Thoracic aorta (tissue), 2 donors: Measurements from ENCODE around the gene EIF2AK3. TPM values are rescaled to one million over a fixed set of nuclear protein-coding genes. Genes with fewer than 3 reads are reported as not detected.

ENCODE experiments used
- ATAC-seq: fragments of 150-250 bp; one replicate; pipeline ENCODE4 v1.8.0; 2017; ENCODE audit warnings: low read depth; ENCODE audit not compliant: insufficient number of reproducible peaks, low FRiP score
- DNase-seq: peaks from one replicate; pipeline ENCODE4 v3.0.0-alpha.2; 2020; ENCODE audit warnings: low spot score
- H3K27ac ChIP-seq, 2 donors: fragments of 200-600 bp; sonication (generic); 1 replicate in 1 of 2; 2 replicates in 1 of 2; pipeline ENCODE4 v1.5.1; 2016; ENCODE audit warnings: mild to moderate bottlenecking in 2 of 2, moderate library complexity in 2 of 2
- H3K27me3 ChIP-seq: fragments of 200-600 bp; sonication (generic); replicated peaks from 2 replicates; pipeline ENCODE4 v1.6.0; 2016; ENCODE audit warnings: mild to moderate bottlenecking; ENCODE audit not compliant: insufficient read depth
- H3K36me3 ChIP-seq: fragments of 200-600 bp; sonication (generic); one replicate; pipeline ENCODE4 v1.5.1; 2016
- H3K4me1 ChIP-seq, 2 donors: fragments of 200-600 bp; sonication (generic); 1 replicate in 1 of 2; 2 replicates in 1 of 2; pipeline versions ENCODE4 v1.5.1 to v1.6.0; 2016; ENCODE audit warnings: low read depth in 2 of 2, mild to moderate bottlenecking in 1 of 2; ENCODE audit not compliant: control insufficient read depth in 1 of 2
- H3K4me3 ChIP-seq: fragments of 200-600 bp; sonication (generic); 2 replicates; pipeline ENCODE4 v1.5.1; 2016; ENCODE audit warnings: mild to moderate bottlenecking
- H3K9me3 ChIP-seq: fragments of 200-600 bp; sonication (generic); 2 replicates; pipeline ENCODE4 v1.5.1; 2016
- total RNA-seq, 2 donors: library from RNA; depleted of rRNA; stranded (reverse); fragments of >200 nt; gene quantifications; one replicate each; pipeline versions ENCODE4 v1.1.0 to v1.2.3, GENCODE V29; 2016
- TF ChIP-seq, protein P1 (sequence below): fragments of 200-600 bp; sonication (generic); IDR thresholded peaks from one replicate; pipeline ENCODE4 v1.5.1; 2019; ENCODE audit warnings: antibody characterized with exemption

EIF2AK3 gene
- total RNA-seq, 2 donors from 2014 or later: 23.8 to 33.6 TPM

DNA sequence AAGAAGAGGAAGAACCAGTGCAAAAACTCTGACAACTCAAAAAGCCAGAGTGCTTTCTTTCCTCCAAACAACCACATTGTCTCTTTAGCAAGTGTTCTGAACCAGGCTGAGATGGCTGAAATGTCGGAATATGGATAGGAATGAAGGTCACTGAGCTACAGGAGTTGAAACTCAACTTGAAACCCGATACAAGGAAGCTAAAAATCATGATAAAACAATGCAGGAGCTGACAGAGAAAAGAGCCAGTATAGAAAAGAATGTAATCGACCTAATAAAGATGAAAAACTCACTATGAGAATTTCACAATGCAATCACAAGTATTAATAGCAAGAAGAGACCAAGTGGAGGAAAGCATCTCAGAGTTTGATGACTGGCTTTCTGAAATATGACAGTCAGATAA lies 15.0 kb upstream of the EIF2AK3 start:
- no peak for ATAC-seq
- H3K27me3 ChIP-seq: no peaks in the 10 kb centered on the region
- H3K27ac ChIP-seq: no peak overlapping the region
- H3K4me3 ChIP-seq: no peak overlapping the region
- DNase-seq: no peak
- H3K4me1 ChIP-seq: no peaks in the 10 kb centered on the region
- H3K36me3 ChIP-seq: no peaks in the 10 kb centered on the region
- TF ChIP-seq, protein P1, sequence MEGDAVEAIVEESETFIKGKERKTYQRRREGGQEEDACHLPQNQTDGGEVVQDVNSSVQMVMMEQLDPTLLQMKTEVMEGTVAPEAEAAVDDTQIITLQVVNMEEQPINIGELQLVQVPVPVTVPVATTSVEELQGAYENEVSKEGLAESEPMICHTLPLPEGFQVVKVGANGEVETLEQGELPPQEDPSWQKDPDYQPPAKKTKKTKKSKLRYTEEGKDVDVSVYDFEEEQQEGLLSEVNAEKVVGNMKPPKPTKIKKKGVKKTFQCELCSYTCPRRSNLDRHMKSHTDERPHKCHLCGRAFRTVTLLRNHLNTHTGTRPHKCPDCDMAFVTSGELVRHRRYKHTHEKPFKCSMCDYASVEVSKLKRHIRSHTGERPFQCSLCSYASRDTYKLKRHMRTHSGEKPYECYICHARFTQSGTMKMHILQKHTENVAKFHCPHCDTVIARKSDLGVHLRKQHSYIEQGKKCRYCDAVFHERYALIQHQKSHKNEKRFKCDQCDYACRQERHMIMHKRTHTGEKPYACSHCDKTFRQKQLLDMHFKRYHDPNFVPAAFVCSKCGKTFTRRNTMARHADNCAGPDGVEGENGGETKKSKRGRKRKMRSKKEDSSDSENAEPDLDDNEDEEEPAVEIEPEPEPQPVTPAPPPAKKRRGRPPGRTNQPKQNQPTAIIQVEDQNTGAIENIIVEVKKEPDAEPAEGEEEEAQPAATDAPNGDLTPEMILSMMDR: no peak
- H3K9me3 ChIP-seq: no peaks in the 10 kb centered on the region

DNA sequence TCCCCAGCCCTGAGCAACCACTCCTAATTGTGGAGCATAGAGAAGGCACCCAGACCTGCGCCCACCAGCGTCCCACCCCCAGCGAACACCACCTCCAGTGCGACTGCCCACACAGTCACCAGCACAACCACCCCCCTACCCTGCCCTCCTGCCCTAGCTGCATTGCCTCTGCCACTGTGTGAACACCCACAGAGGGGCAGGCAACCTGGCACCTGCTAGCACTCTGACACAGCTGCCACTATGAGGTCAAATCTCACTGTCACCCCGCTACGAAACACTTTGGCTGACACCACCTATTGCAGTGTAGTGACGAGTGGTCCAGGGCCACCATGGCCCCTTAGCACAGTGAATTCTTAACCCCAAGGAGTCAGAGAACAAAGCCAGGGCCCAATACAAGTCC lies 14.1 kb upstream of the EIF2AK3 start:
- DNase-seq: no peak
- Histone ChIP-seq H3K27ac (no peak overlapping the region), H3K4me3 (no peak overlapping the region), H3K36me3 (no peaks in the 10 kb centered on the region), H3K9me3 (no peaks in the 10 kb centered on the region), H3K27me3 (no peaks in the 10 kb centered on the region), H3K4me1 (no peaks in the 10 kb centered on the region)
- no peak for ATAC-seq
- TF ChIP-seq, protein P1: no peak

DNA sequence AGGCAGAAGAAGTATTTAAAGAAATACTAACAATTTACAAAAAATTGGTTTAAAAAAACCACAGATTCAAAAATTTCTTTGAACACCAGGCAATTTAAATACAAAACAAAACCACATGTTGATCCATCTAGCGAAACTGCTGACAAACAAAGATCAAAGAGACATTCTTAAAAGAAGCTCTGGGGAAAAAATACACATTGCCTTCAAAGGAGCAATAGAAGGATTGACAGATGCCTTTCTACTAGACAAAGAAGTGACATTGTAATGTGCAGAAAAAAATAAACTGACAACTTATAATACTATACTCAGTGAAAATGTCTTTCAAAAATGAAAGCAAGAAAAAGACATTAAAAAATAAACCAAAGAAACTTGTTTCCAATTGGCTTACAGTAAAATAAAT lies 12.6 kb upstream of the EIF2AK3 start:
- no peaks in the 10 kb centered on the region for H3K9me3 ChIP-seq
- H3K4me1 ChIP-seq: no peaks in the 10 kb centered on the region
- H3K27me3 ChIP-seq: no peaks in the 10 kb centered on the region
- H3K4me3 ChIP-seq: no peak overlapping the region
- ATAC-seq: no peak
- no peak overlapping the region for H3K27ac ChIP-seq
- TF ChIP-seq, protein P1: no peak
- H3K36me3 ChIP-seq: no peaks in the 10 kb centered on the region
- DNase-seq: no peak

DNA sequence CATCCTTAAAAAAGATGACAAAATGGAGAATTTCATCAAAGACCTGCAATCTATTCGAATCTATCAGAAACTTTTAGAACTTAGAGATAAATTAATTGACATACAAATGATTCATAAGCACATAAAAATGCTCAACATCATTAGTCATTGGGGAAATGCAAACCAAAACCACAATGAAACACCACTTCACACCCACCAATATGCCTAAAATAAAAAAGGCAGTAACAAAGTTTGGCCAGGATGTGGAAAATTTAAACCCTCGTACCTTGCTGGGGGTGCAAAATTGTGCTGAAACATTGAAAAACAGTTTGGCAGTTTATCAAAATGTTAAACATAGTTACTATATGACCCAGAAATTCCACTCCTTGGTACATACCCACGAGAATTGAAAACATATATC lies 11.5 kb upstream of the EIF2AK3 start:
- Histone ChIP-seq H3K27ac (no peak overlapping the region), H3K9me3 (no peaks in the 10 kb centered on the region), H3K36me3 (no peaks in the 10 kb centered on the region), H3K4me3 (no peak overlapping the region), H3K27me3 (no peaks in the 10 kb centered on the region), H3K4me1 (no peaks in the 10 kb centered on the region)
- DNase-seq (no peak), ATAC-seq (no peak)
- TF ChIP-seq, protein P1: no peak

DNA sequence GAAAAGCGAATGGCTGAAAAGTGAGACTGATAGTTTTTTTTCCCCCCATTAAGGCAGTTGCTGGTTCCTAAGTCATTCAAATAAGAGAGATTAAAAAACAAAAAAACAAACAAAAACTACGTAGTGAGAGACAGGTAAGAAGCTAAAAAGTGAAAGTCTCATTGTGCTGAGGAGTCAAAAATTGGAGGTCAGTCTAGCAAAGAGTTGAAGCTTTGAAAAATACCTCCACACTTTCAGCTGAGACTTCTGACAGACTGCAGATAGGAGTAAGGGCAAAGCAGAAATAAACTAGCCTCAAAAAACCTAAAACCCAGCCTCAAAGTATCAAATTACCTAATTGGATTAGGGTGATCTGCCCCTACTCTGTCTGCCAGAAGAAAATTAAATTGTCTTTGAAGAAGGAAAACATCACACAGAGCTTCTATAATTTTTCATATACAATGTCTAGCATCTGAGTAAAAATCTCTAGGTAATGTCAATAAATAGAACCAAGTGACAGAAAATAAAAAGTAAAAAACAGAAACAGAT lies 10.9 kb upstream of the EIF2AK3 start:
- Histone ChIP-seq H3K4me1 (no peaks in the 10 kb centered on the region), H3K4me3 (no peak overlapping the region), H3K27ac (no peak overlapping the region), H3K27me3 (no peaks in the 10 kb centered on the region), H3K9me3 (no peaks in the 10 kb centered on the region), H3K36me3 (no peaks in the 10 kb centered on the region)
- TF ChIP-seq, protein P1: no peak
- DNase-seq (no peak), ATAC-seq (no peak)
